DND-41 (cell line): ENCODE results near the gene SIGLEC8.

Experiments
- ATAC-seq: fragments of 200-7000 bp; cut with Tn5 transposase; 3 replicates; pipeline ENCODE4 v1.9.1; 2021; ENCODE audit warnings: low read depth; ENCODE audit not compliant: insufficient read depth
- DNase-seq: peaks from one replicate; pipeline ENCODE4 v3.0.0-alpha.2; 2020
- H2AFZ ChIP-seq: 2 replicates; pipeline ENCODE4 v1.6.0; 2012; ENCODE audit warnings: low read depth, low read length
- H3K27ac ChIP-seq: 2 replicates; pipeline ENCODE4 v1.5.1; 2012; ENCODE audit warnings: low read length, inconsistent platforms
- H3K27me3 ChIP-seq: fragments of 200-600 bp; sonication (generic); 2 replicates; pipeline ENCODE4 v1.6.0; 2012; ENCODE audit warnings: low read length, mild to moderate bottlenecking, inconsistent platforms; ENCODE audit not compliant: insufficient read depth, poor library complexity
- H3K36me3 ChIP-seq: 2 replicates; pipeline ENCODE4 v1.5.1; 2012; ENCODE audit warnings: low read length, inconsistent platforms; ENCODE audit not compliant: insufficient read depth
- H3K4me1 ChIP-seq: 2 replicates; pipeline ENCODE4 v1.5.1; 2012; ENCODE audit warnings: mild to moderate bottlenecking, low read length; ENCODE audit not compliant: insufficient read depth
- H3K4me2 ChIP-seq: 2 replicates; pipeline ENCODE4 v1.6.0; 2012; ENCODE audit warnings: mild to moderate bottlenecking, moderate library complexity, low read length, inconsistent platforms; ENCODE audit not compliant: insufficient read depth
- H3K4me3 ChIP-seq, 2 experiments: fragments of 200-600 bp in 1 of 2; shearing (Covaris generic) in 1 of 2; 2 replicates each; pipeline ENCODE4 v1.5.1; 2012 to 2016; ENCODE audit warnings: inconsistent platforms in 2 of 2, low read length in 2 of 2, mild to moderate bottlenecking in 2 of 2, low read depth in 1 of 2, moderate library complexity in 1 of 2
- H3K79me2 ChIP-seq: 2 replicates; pipeline ENCODE4 v1.6.0; 2012; ENCODE audit warnings: low read length, inconsistent platforms; ENCODE audit not compliant: insufficient read depth
- H3K9ac ChIP-seq: 2 replicates; pipeline ENCODE4 v1.6.0; 2012; ENCODE audit warnings: low read depth, mild to moderate bottlenecking, inconsistent platforms, low read length, moderate library complexity
- H3K9me3 ChIP-seq: 2 replicates; pipeline ENCODE4 v1.5.1; 2012; ENCODE audit warnings: low read length, moderate library complexity, mild to moderate bottlenecking, inconsistent platforms; ENCODE audit not compliant: insufficient read depth, severe bottlenecking
- H4K20me1 ChIP-seq: 2 replicates; pipeline ENCODE4 v1.6.0; 2012; ENCODE audit warnings: low read length; ENCODE audit not compliant: insufficient read depth
- CTCF ChIP-seq: IDR thresholded peaks from 2 replicates; pipeline ENCODE4 v1.5.1; 2012; ENCODE audit warnings: borderline replicate concordance, low read length, moderate library complexity, mild to moderate bottlenecking; ENCODE audit not compliant: poor library complexity, severe bottlenecking; ENCODE audit errors: extremely low read depth
- EZH2 ChIP-seq: IDR thresholded peaks from 3 replicates; pipeline ENCODE4 v1.6.1; 2012; ENCODE audit warnings: borderline replicate concordance, low read depth, mild to moderate bottlenecking, moderate library complexity, low read length, inconsistent platforms; ENCODE audit not compliant: severe bottlenecking

The SIGLEC8 gene

DNA sequence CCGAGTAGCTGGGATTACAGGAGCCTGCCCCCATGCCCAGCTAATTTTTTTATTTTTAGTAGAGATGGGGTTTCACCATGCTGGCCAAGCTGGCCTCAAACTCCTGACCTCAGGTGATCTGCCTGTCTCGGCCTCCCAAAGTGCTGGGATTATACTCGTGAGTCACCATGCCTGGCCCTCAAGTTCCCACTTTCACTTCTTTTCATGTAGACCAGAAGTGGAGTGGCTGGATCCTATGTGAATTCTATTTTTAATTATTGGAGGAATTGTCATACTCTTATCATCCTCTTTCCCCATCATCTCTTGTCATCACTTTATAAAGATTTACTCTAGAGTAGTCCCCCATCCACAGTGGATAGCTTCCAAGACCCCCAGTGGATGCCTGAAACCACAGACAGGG, 28.0 kb downstream of the SIGLEC8 start:
- H3K4me1 ChIP-seq: no peaks in the 10 kb centered on the region
- ATAC-seq (no peak), DNase-seq (no peak)
- no peak overlapping the region for H3K4me2 ChIP-seq
- TF ChIP-seq CTCF (no peak), EZH2 (no peak)
- H3K9me3 ChIP-seq: no peaks in the 10 kb centered on the region
- H3K27me3 ChIP-seq: no peaks in the 10 kb centered on the region
- H3K79me2 ChIP-seq: no peaks in the 10 kb centered on the region
- H3K36me3 ChIP-seq: no peaks in the 10 kb centered on the region
- no peak overlapping the region for H3K9ac ChIP-seq
- no peak overlapping the region for H3K4me3 ChIP-seq
- peaks cover 4% of the 10 kb centered on the region; the same call in 1 of the 2 replicates for H4K20me1 ChIP-seq
- no peak overlapping the region for H2AFZ ChIP-seq
- no peak overlapping the region for H3K27ac ChIP-seq

DNA sequence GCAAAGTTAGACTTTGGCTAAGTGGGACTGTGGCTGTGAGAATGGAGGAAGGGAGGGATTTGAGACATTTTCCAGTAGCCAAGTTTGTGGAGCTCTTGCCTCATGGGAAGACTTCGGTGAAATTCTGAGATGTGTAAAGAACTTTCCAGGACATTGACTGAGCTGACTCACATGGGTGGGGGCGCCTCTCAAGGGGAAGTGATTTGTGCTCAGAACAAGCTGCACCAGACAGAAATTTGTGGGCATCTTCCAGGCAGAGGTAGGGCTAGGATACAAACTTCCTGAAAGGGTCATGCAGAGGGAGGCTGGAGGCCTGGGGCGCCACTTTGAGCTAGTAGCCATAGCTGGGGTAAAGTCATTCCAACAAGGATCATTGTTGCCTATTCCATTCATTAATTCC, 31.1 kb downstream of the SIGLEC8 start:
- no peak overlapping the region for H3K4me2 ChIP-seq
- no peak overlapping the region for H2AFZ ChIP-seq
- H3K27ac ChIP-seq: no peak overlapping the region
- no peak for TF ChIP-seq CTCF
- no peak for TF ChIP-seq EZH2
- H3K9ac ChIP-seq: no peak overlapping the region
- no peaks in the 10 kb centered on the region for H3K79me2 ChIP-seq
- no peak overlapping the region for H3K4me3 ChIP-seq
- H3K36me3 ChIP-seq: no peaks in the 10 kb centered on the region
- ATAC-seq (no peak), DNase-seq (no peak)
- H4K20me1 ChIP-seq: peaks cover 4% of the 10 kb centered on the region; the same call in 1 of the 2 replicates
- H3K4me1 ChIP-seq: no peaks in the 10 kb centered on the region
- no peaks in the 10 kb centered on the region for H3K9me3 ChIP-seq
- H3K27me3 ChIP-seq: no peaks in the 10 kb centered on the region

GRCh38 chr19:51422053-51422448, 36.2 kb downstream of the SIGLEC8 start:
- Histone ChIP-seq H4K20me1 (peaks cover 4% of the 10 kb centered on the region; the same call in 1 of the 2 replicates), H3K4me2 (no peak overlapping the region), H3K4me3 (no peak overlapping the region), H3K4me1 (no peaks in the 10 kb centered on the region), H3K9me3 (no peaks in the 10 kb centered on the region), H2AFZ (no peak overlapping the region), H3K9ac (no peak overlapping the region), H3K79me2 (no peaks in the 10 kb centered on the region), H3K27ac (no peak overlapping the region), H3K36me3 (no peaks in the 10 kb centered on the region), H3K27me3 (no peaks in the 10 kb centered on the region)
- peak; percentile 99 for TF ChIP-seq CTCF
- no peak for TF ChIP-seq EZH2
- DNase-seq (peak; percentile 85), ATAC-seq (peak; percentile 90)
